Psoas muscle (tissue), 8 donors: Measurements from ENCODE around the gene COL4A1. TPM values are rescaled to one million over a fixed set of nuclear protein-coding genes. Genes with fewer than 3 reads are reported as not detected.

Source experiments
- ATAC-seq, 4 donors: fragments of 200-7000 bp; cut with Tn5 transposase; one replicate each; pipeline ENCODE4 v1.9.1; 2020; ENCODE audit warnings: moderate library complexity in 3 of 4, mild to moderate bottlenecking in 2 of 4
- DNase-seq, 2 donors: peaks; one replicate each; pipeline ENCODE4 v3.0.0-alpha.2; 2020
- H3K27ac ChIP-seq: fragments of 200-600 bp; one replicate; pipeline ENCODE4 v1.8.0; 2022
- H3K27me3 ChIP-seq, 3 donors: fragments of 200-600 bp in 1 of 3; one replicate each; pipeline versions ENCODE4 v1.6.1 to v1.8.0; 2013 to 2022; ENCODE audit warnings: low read length in 2 of 3, mild to moderate bottlenecking in 2 of 3, moderate library complexity in 1 of 3; ENCODE audit not compliant: insufficient read depth in 3 of 3
- H3K36me3 ChIP-seq, 2 donors: fragments of 200-600 bp in 1 of 2; one replicate each; pipeline versions ENCODE4 v1.6.1 to v1.8.0; 2013 to 2022; ENCODE audit warnings: low read depth in 1 of 2, mild to moderate bottlenecking in 1 of 2, moderate library complexity in 1 of 2; ENCODE audit not compliant: insufficient read depth in 1 of 2
- H3K4me1 ChIP-seq: fragments of 200-600 bp; one replicate; pipeline ENCODE4 v1.8.0; 2022
- H3K4me3 ChIP-seq: fragments of 200-600 bp; one replicate; pipeline ENCODE4 v1.8.0; 2022; ENCODE audit warnings: mild to moderate bottlenecking
- H3K9me3 ChIP-seq: fragments of 200-600 bp; one replicate; pipeline ENCODE4 v1.8.0; 2022
- CTCF ChIP-seq: fragments of 200-600 bp; IDR thresholded peaks from one replicate; pipeline ENCODE4 v1.8.0; 2022; ENCODE audit warnings: antibody characterized with exemption
- WGBS, 3 donors: extraction: QIAGEN DNeasy Blood & Tissue Kit; methylation state at CpG; one replicate each; pipeline versions ENCODE4 v1.1.6 to v1.1.7; 2013; 5-methylcytosine and 5-hydroxymethylcytosine counted together
- intact Hi-C, 2 donors: fragments of 100-400 bp; cut with DNase I; formaldehyde crosslinking; loops; one replicate each; pipeline versions ENCODE4 v1.11.0 to v1.14.2; 2022
- polyA plus RNA-seq, 3 donors: library from polyadenylated mRNA; stranded (reverse); fragments of 200-250 nt; gene quantifications; one replicate each; pipeline ENCODE4 v1.2.3, GENCODE V29; 2013
- total RNA-seq, 4 donors: library from RNA; stranded (reverse); fragmentation: NEBNext Ultra II Directional in 2 of 4; extraction: Animal tissue kit (Norgen Biotek cat#: 25700) in 2 of 4; gene quantifications; one replicate each; pipeline versions ENCODE4 v1.2.1 to v1.2.4, GENCODE V29; 2021 to 2023
- donor health status: healthy with polysubstance abuse.
- donor health status: DM: no; HTN: no; CAD: no; lungs with moderate emphysema.
- donor health status: Bipolar disorder and iron deficiency.
- donor health status: healthy.
- donor health status: DM: yes; HTN: yes; CAD: no.
- donor health status: DM: no; HTN: no; CAD: no.
- donor health status: DM: no; HTN: no; CAD: no.
- donor health status: DM: yes; HTN: yes; CAD: no.

The COL4A1 gene
- total and polyA plus RNA-seq, 7 donors: 39.0 to 127 (median 97.0) TPM

DNA sequence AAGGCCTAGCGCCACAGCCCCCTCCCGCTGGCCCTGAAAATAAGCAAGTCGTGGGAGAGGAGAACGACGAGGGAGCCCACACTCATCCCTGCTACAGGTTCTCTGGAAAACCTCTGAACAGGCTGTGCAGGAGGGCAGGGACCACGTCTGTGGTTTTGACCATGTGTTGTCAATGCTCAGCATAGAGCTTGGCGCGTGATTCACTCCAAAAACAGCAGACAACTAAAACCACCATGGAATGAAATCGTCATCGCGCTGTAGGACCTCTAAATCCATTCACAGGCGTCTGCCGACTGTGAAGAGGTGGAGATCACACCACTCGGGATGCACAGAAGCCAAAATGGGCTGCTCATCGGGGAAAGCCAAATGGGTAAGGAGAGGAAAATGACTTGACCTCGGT is 121.3 kb downstream of the COL4A1 start:
- intact Hi-C loops: no loop called here
- H3K36me3 ChIP-seq: peaks cover 0 to 72% of the 10 kb centered on the region in 2 donors
- H3K4me1 ChIP-seq: no peaks in the 10 kb centered on the region
- TF ChIP-seq CTCF: no peak
- H3K9me3 ChIP-seq: no peaks in the 10 kb centered on the region
- ATAC-seq (no peak), DNase-seq (no peak)
- WGBS, 3 donors: 79 to 90% (median 83%) methylated on average over 16 of the region's 16 CpGs
- H3K27ac ChIP-seq: no peak overlapping the region
- no peaks in the 10 kb centered on the region for H3K27me3 ChIP-seq
- no peak overlapping the region for H3K4me3 ChIP-seq

- Histone ChIP-seq H3K27ac (no peak overlapping the region), H3K27me3 (no peaks in the 10 kb centered on the region), H3K4me3 (no peak overlapping the region), H3K36me3 (peaks cover 0 to 78% of the 10 kb centered on the region in 2 donors), H3K9me3 (no peaks in the 10 kb centered on the region), H3K4me1 (no peaks in the 10 kb centered on the region)
- 47 to 56% (median 48%) methylated on average over 7 of the region's 7 CpGs for WGBS, 3 donors
- no peak for ATAC-seq
- TF ChIP-seq CTCF: no peak
- DNase-seq: no peak
- intact Hi-C loops: no loop called here
Measured at GRCh38 chr13:110183910-110184309, 123.0 kb downstream of the COL4A1 start.

DNA sequence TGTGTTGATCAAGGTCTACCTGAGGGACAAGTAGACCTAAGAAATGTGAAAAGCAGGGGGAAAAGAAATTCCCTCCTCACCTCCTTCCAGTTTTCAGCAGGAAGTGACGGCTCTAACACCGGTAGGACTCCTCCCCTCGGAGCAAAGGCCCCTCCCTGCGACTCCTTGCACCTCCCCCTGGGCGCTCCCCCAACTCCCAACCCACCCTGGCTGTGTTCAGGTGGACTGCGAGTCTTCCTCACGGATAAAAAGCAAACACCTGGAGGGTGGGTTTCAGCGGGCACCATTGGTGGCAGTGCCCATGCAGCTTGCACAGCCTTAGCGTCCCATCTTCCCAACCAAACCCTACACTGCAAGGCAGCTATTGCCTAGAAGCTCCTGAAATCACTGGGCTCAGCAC is 124.5 kb downstream of the COL4A1 start:
- no peak for ATAC-seq
- Histone ChIP-seq H3K4me1 (no peaks in the 10 kb centered on the region), H3K36me3 (peaks cover 0 to 87% of the 10 kb centered on the region in 2 donors), H3K27ac (no peak overlapping the region), H3K4me3 (no peak overlapping the region), H3K27me3 (no peaks in the 10 kb centered on the region), H3K9me3 (no peaks in the 10 kb centered on the region)
- no peak for TF ChIP-seq CTCF
- no peak for DNase-seq
- intact Hi-C loops: no loop called here
- 87 to 91% (median 90%) methylated on average over 9 of the region's 9 CpGs for WGBS, 3 donors

- no peaks in the 10 kb centered on the region for H3K9me3 ChIP-seq
- no peak for TF ChIP-seq CTCF
- 82 to 93% (median 86%) methylated on average over 11 of the region's 11 CpGs for WGBS, 3 donors
- no peaks in the 10 kb centered on the region for H3K4me1 ChIP-seq
- ATAC-seq: no peak
- no peak for DNase-seq
- intact Hi-C loops: no loop called here
- no peak overlapping the region for H3K27ac ChIP-seq
- no peak overlapping the region for H3K4me3 ChIP-seq
- peaks cover 0 to 87% of the 10 kb centered on the region in 2 donors for H3K36me3 ChIP-seq
- no peaks in the 10 kb centered on the region for H3K27me3 ChIP-seq
Measured at GRCh38 chr13:110182003-110182402, 125.0 kb downstream of the COL4A1 start.

DNA sequence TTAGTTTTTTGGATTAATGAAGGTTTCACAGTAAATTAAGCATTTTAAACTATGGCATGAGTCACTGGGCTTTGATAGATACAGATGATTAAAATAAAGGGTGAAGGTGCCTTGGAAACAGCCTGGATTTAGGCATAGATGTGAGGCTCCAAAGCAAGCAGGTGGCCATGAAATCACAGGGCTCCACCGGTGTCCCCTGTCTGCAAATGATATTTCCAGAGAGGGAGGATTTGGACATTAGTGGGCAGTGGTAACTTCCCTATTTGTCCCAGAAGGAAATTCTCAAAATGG is 127.2 kb downstream of the COL4A1 start:
- TF ChIP-seq CTCF: no peak
- Histone ChIP-seq H3K36me3 (peaks cover 0 to 89% of the 10 kb centered on the region in 2 donors), H3K9me3 (no peaks in the 10 kb centered on the region), H3K27ac (no peak overlapping the region), H3K27me3 (no peaks in the 10 kb centered on the region), H3K4me1 (no peaks in the 10 kb centered on the region), H3K4me3 (no peak overlapping the region)
- DNase-seq (no peak), ATAC-seq (no peak)
- intact Hi-C loops: no loop called here
- whole genome bisulfite sequencing, 3 donors: 29 to 43% (median 37%) methylated on average over 1 of the region's 1 CpG
